ENCODE results near the gene TMEM69. TPM values are rescaled to one million over a fixed set of nuclear protein-coding genes. Genes with fewer than 3 reads are reported as not detected.

The TMEM69 gene
- total and polyA plus RNA-seq, 10 of the 15 experiments (the other 5 are each of a cell fraction or from before 2014, with no cell fraction given) = 44.6 to 162 (median 88.8) TPM

- TF ChIP-seq SREBF2 (IDR thresholded peaks at IDR 0.05; ENCODE audit: low read length) (no peak), RFX5 (IDR thresholded peaks at IDR 0.05; ENCODE audit: low read depth, low read length) (no peak), SIN3A (IDR thresholded peaks at IDR 0.05; ENCODE audit: low read depth, low read length) (peak; percentile 16; the same call in 1 of the 2 replicates), MTA3 (IDR thresholded peaks at IDR 0.05; ENCODE audit: borderline replicate concordance, low read length) (no peak), CREB1 (IDR thresholded peaks at IDR 0.05; ENCODE audit: low read depth) (no peak), POLR2AphosphoS2 (IDR thresholded peaks at IDR 0.05; ENCODE audit: low read depth, low read length) (peak; percentile 58), CBX5 (IDR thresholded peaks at IDR 0.05; ENCODE audit: low read depth) (no peak), RB1 (IDR thresholded peaks at IDR 0.05; ENCODE audit: borderline replicate concordance) (peak; percentile 3; the same call in 1 of the 2 replicates), RELA (IDR thresholded peaks at IDR 0.05; ENCODE audit: borderline replicate concordance, partially characterized antibody) (no peak), SREBF1 (IDR thresholded peaks at IDR 0.05; ENCODE audit: low read length) (no peak), ZBTB33 (IDR thresholded peaks at IDR 0.05) (no peak), RBBP5 (conservative IDR thresholded peaks at IDR 0.05) (no peak), PML (IDR thresholded peaks at IDR 0.05; ENCODE audit: low read length) (no peak), KDM1A (IDR thresholded peaks at IDR 0.05; ENCODE audit: borderline replicate concordance) (no peak), WRNIP1 (IDR thresholded peaks at IDR 0.05; ENCODE audit: borderline replicate concordance, low read depth, low read length) (no peak)
- TF ChIP-seq, protein P1, sequence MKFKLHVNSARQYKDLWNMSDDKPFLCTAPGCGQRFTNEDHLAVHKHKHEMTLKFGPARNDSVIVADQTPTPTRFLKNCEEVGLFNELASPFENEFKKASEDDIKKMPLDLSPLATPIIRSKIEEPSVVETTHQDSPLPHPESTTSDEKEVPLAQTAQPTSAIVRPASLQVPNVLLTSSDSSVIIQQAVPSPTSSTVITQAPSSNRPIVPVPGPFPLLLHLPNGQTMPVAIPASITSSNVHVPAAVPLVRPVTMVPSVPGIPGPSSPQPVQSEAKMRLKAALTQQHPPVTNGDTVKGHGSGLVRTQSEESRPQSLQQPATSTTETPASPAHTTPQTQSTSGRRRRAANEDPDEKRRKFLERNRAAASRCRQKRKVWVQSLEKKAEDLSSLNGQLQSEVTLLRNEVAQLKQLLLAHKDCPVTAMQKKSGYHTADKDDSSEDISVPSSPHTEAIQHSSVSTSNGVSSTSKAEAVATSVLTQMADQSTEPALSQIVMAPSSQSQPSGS (IDR thresholded peaks at IDR 0.05; ENCODE audit: low read length) = no peak
- TF ChIP-seq, protein P2, sequence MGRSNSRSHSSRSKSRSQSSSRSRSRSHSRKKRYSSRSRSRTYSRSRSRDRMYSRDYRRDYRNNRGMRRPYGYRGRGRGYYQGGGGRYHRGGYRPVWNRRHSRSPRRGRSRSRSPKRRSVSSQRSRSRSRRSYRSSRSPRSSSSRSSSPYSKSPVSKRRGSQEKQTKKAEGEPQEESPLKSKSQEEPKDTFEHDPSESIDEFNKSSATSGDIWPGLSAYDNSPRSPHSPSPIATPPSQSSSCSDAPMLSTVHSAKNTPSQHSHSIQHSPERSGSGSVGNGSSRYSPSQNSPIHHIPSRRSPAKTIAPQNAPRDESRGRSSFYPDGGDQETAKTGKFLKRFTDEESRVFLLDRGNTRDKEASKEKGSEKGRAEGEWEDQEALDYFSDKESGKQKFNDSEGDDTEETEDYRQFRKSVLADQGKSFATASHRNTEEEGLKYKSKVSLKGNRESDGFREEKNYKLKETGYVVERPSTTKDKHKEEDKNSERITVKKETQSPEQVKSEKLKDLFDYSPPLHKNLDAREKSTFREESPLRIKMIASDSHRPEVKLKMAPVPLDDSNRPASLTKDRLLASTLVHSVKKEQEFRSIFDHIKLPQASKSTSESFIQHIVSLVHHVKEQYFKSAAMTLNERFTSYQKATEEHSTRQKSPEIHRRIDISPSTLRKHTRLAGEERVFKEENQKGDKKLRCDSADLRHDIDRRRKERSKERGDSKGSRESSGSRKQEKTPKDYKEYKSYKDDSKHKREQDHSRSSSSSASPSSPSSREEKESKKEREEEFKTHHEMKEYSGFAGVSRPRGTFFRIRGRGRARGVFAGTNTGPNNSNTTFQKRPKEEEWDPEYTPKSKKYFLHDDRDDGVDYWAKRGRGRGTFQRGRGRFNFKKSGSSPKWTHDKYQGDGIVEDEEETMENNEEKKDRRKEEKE (IDR thresholded peaks at IDR 0.05) = no peak
- TF ChIP-seq, protein P3, sequence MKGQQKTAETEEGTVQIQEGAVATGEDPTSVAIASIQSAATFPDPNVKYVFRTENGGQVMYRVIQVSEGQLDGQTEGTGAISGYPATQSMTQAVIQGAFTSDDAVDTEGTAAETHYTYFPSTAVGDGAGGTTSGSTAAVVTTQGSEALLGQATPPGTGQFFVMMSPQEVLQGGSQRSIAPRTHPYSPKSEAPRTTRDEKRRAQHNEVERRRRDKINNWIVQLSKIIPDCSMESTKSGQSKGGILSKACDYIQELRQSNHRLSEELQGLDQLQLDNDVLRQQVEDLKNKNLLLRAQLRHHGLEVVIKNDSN (IDR thresholded peaks at IDR 0.05; ENCODE audit: borderline replicate concordance, extremely low read length, insufficient read depth, low read depth, low read length) = no peak
- TF ChIP-seq, protein P4, sequence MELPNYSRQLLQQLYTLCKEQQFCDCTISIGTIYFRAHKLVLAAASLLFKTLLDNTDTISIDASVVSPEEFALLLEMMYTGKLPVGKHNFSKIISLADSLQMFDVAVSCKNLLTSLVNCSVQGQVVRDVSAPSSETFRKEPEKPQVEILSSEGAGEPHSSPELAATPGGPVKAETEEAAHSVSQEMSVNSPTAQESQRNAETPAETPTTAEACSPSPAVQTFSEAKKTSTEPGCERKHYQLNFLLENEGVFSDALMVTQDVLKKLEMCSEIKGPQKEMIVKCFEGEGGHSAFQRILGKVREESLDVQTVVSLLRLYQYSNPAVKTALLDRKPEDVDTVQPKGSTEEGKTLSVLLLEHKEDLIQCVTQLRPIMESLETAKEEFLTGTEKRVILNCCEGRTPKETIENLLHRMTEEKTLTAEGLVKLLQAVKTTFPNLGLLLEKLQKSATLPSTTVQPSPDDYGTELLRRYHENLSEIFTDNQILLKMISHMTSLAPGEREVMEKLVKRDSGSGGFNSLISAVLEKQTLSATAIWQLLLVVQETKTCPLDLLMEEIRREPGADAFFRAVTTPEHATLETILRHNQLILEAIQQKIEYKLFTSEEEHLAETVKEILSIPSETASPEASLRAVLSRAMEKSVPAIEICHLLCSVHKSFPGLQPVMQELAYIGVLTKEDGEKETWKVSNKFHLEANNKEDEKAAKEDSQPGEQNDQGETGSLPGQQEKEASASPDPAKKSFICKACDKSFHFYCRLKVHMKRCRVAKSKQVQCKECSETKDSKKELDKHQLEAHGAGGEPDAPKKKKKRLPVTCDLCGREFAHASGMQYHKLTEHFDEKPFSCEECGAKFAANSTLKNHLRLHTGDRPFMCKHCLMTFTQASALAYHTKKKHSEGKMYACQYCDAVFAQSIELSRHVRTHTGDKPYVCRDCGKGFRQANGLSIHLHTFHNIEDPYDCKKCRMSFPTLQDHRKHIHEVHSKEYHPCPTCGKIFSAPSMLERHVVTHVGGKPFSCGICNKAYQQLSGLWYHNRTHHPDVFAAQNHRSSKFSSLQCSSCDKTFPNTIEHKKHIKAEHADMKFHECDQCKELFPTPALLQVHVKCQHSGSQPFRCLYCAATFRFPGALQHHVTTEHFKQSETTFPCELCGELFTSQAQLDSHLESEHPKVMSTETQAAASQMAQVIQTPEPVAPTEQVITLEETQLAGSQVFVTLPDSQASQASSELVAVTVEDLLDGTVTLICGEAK (IDR thresholded peaks at IDR 0.05; ENCODE audit: borderline replicate concordance) = no peak
Observed at GRCh38 chr1:45686288-45687013, 1.5 kb upstream of the TMEM69 start, which contains the start of gene GPBP1L1 (continued).
